Large intestine (tissue), 3 donors: ENCODE data around the gene ZBTB9. TPM values are rescaled to one million over a fixed set of nuclear protein-coding genes. Genes with fewer than 3 reads are reported as not detected.

Experiments used
- DNase-seq, 2 donors: peaks; one replicate each; pipeline versions ENCODE4 v3.0.0 to v3.0.0-alpha.2; 2013
- H3K27ac ChIP-seq: one replicate; pipeline ENCODE4 v1.5.1; 2013; ENCODE audit warnings: low read length
- H3K27me3 ChIP-seq: 2 replicates; pipeline ENCODE4 v1.6.1; 2013; ENCODE audit warnings: low read length; ENCODE audit not compliant: control insufficient read depth, insufficient read depth
- H3K36me3 ChIP-seq: 2 replicates; pipeline ENCODE4 v1.6.1; 2013; ENCODE audit warnings: low read length; ENCODE audit not compliant: control insufficient read depth, insufficient read depth
- H3K4me1 ChIP-seq: one replicate; pipeline ENCODE4 v1.6.1; 2013; ENCODE audit warnings: low read length; ENCODE audit not compliant: control insufficient read depth, insufficient read depth
- H3K4me3 ChIP-seq: one replicate; pipeline ENCODE4 v1.5.1; 2013; ENCODE audit warnings: low read length
- H3K9me3 ChIP-seq: one replicate; pipeline ENCODE4 v1.6.1; 2013; ENCODE audit warnings: mild to moderate bottlenecking, low read depth, low read length, moderate library complexity; ENCODE audit not compliant: control insufficient read depth
- WGBS: methylation state at CpG from one replicate; pipeline ENCODE4 v1.1.5; 2013; ENCODE audit warnings: low lambda C conversion rate; ENCODE audit not compliant: insufficient coverage; 5-methylcytosine and 5-hydroxymethylcytosine counted together
- polyA plus RNA-seq: library from polyadenylated mRNA; unstranded; fragments of 120-200 nt; gene quantifications from one replicate; pipeline ENCODE4 v1.2.1, GENCODE V29; 2013

ZBTB9 gene
- polyA plus RNA-seq, 1 donor, result 9.9 TPM

- Histone ChIP-seq H3K9me3 (no peaks in the 10 kb centered on the region), H3K4me1 (no peaks in the 10 kb centered on the region), H3K27ac (no peak overlapping the region), H3K36me3 (peaks cover 58% of the 10 kb centered on the region), H3K4me3 (no peak overlapping the region), H3K27me3 (no peaks in the 10 kb centered on the region)
- no peak for DNase-seq
- no CpG with 5 or more reads among the region's 10 CpGs for WGBS
Observed at GRCh38 chr6:33446356-33446755, 8.0 kb upstream of the ZBTB9 start.

DNA sequence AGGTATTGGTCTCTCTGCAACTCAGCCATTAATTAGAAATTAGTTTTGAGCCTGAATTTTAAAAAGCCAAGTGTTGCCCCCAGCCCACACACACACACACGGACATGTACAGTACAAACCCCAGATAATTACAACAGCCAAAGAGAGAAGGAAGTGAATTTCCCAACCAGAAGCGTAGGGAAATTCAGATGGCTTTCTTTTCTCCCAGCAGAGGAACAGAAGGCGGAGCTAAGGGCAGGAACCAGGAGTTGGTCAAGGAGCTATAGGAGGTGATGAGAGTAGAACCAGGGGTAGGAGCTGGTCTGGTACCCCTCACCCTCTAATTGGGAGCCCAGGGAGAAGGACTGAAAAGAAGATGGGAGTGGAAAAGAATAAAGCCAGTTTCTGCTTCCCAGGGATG is 3.9 kb upstream of the ZBTB9 start:
- H3K9me3 ChIP-seq, result no peaks in the 10 kb centered on the region
- H3K4me3 ChIP-seq, result no peak overlapping the region
- WGBS, result no CpG with 5 or more reads among the region's 3 CpGs
- no peaks in the 10 kb centered on the region for H3K27me3 ChIP-seq
- no peak overlapping the region for H3K27ac ChIP-seq
- no peak for DNase-seq
- no peaks in the 10 kb centered on the region for H3K4me1 ChIP-seq
- peaks cover 33% of the 10 kb centered on the region for H3K36me3 ChIP-seq

DNA sequence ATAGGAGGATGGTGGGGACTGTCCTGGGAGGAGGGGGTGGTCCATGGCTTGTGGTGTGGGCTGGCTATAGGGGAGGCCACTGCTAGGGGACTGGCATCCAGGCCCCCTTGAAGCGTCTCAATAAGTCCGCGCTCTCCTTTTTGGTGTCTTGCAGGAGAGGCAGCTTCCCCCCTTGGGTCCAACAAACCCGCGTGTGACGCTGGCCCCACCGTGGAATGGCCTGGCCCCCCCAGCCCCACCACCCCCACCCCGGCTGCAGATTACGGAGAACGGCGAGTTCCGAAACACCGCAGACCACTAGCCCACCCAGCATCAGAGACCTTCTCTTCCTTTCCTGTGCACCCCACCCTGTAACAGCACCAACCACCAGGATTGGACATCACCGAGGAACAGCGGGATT is 2.8 kb upstream of the ZBTB9 start:
- no peaks in the 10 kb centered on the region for H3K27me3 ChIP-seq
- no peaks in the 10 kb centered on the region for H3K9me3 ChIP-seq
- DNase-seq, result no peak
- no CpG with 5 or more reads among the region's 15 CpGs for WGBS
- H3K4me1 ChIP-seq, result no peaks in the 10 kb centered on the region
- H3K36me3 ChIP-seq, result peaks cover 37% of the 10 kb centered on the region
- H3K4me3 ChIP-seq, result no peak overlapping the region
- H3K27ac ChIP-seq, result no peak overlapping the region

DNA sequence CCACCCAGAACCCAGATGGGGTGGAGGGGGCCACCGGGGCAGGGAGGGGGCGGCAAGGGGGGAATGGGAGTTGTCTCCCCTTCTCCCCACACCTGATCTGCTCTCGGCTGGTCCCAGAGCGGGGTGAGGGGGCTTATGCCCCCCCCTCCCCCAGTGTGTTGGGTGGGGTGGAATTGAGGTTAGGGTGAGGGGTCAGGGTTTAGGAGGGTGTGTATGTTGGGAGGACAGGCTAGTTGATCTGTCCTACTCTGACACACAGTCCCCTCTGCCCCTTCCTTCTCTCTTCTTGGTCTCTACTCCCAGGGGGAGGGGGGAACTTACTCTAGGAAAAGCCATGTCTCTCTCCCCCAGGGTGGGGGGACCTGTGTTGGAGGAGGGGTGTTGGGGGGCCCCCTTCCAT is 1.9 kb upstream of the ZBTB9 start:
- no CpG with 5 or more reads among the region's 4 CpGs for WGBS
- Histone ChIP-seq H3K4me3 (no peak overlapping the region), H3K9me3 (no peaks in the 10 kb centered on the region), H3K27ac (no peak overlapping the region), H3K27me3 (no peaks in the 10 kb centered on the region), H3K36me3 (peaks cover 35% of the 10 kb centered on the region), H3K4me1 (no peaks in the 10 kb centered on the region)
- DNase-seq, result no peak

DNA sequence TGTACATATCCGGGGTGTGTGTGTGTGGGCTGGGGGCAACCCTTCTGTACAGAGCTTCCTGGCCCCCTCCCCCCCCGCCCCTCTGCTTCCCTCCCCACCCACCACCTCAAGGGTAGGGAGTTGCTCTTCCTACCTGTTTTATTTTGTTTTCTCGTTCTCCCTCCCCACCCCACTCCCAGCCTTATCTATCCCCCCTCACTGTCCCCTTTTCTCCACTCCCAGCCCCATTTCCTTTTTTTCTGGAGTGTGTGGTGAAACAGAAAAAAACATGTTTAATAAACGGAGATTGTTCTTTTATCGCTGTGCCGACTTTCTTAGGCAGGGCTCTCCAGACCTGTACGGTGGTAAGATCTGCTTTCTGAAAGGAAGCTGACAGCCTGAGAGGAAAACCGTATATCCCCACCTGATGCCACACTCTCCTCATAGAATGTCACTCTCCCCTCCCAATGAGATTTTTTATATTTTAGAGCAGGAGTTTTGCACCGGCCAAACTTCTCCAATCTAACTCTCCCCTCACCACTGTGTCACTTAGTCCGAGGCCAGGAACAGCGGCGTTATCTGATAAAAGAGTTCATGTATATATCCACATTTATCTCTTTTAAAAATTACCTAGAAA is 875 bp upstream of the ZBTB9 start:
- WGBS, result 7% methylated on average over 3 of the region's 12 CpGs
- no peak for DNase-seq
- H3K4me1 ChIP-seq, result no peaks in the 10 kb centered on the region
- peaks cover 25% of the 10 kb centered on the region for H3K36me3 ChIP-seq
- no peak overlapping the region for H3K27ac ChIP-seq
- no peaks in the 10 kb centered on the region for H3K9me3 ChIP-seq
- no peaks in the 10 kb centered on the region for H3K27me3 ChIP-seq
- H3K4me3 ChIP-seq, result peak overlapping the region; percentile 90

DNA sequence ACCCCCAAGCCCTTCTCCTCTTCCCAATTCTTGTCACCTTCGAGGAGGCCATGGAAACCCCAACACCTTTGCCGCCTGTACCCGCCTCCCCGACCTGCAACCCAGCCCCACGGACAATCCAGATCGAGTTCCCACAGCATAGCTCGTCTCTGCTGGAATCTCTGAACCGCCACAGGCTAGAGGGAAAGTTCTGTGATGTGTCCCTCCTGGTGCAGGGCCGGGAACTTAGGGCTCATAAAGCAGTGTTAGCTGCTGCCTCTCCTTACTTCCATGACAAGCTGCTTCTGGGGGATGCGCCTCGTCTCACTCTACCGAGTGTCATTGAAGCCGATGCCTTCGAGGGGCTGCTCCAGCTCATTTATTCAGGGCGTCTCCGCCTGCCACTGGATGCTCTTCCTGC is 675 bp downstream of the ZBTB9 start:
- Histone ChIP-seq H3K27ac (no peak overlapping the region), H3K4me1 (no peaks in the 10 kb centered on the region), H3K9me3 (no peaks in the 10 kb centered on the region), H3K4me3 (peak overlapping the region; percentile 90), H3K36me3 (peaks cover 18% of the 10 kb centered on the region), H3K27me3 (no peaks in the 10 kb centered on the region)
- no peak for DNase-seq
- no CpG with 5 or more reads among the region's 16 CpGs for WGBS

- Histone ChIP-seq H3K9me3 (no peaks in the 10 kb centered on the region), H3K4me1 (no peaks in the 10 kb centered on the region), H3K36me3 (peaks cover 18% of the 10 kb centered on the region), H3K27ac (no peak overlapping the region), H3K27me3 (no peaks in the 10 kb centered on the region), H3K4me3 (no peak overlapping the region)
- no CpG with 5 or more reads among the region's 12 CpGs for whole genome bisulfite sequencing
- no peak for DNase-seq
Observed at GRCh38 chr6:33456156-33456555, 1.8 kb downstream of the ZBTB9 start.

DNA sequence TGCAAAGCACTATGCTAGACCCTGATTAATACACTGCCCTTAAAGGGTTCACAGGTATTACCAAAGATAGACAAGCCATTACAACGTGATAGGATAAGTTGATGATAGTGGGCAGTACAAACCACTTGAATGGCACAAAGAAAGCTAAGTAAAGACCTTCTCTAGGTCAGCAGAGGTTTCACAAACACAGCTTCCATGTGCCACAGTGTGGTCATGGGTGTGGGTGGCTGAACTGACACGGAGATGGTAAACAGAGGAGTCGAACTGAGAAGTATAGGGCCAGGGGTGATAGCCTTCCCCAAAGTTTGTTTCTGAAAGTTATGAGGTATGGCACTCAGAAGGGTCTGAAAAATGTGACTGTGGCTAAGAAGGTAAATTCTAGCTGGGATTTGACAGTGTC is 4.3 kb downstream of the ZBTB9 start:
- no peak overlapping the region for H3K4me3 ChIP-seq
- no CpG with 5 or more reads among the region's 3 CpGs for WGBS
- H3K27me3 ChIP-seq, result no peaks in the 10 kb centered on the region
- H3K36me3 ChIP-seq, result peaks cover 18% of the 10 kb centered on the region
- no peak for DNase-seq
- H3K9me3 ChIP-seq, result no peaks in the 10 kb centered on the region
- H3K27ac ChIP-seq, result no peak overlapping the region
- no peaks in the 10 kb centered on the region for H3K4me1 ChIP-seq

DNA sequence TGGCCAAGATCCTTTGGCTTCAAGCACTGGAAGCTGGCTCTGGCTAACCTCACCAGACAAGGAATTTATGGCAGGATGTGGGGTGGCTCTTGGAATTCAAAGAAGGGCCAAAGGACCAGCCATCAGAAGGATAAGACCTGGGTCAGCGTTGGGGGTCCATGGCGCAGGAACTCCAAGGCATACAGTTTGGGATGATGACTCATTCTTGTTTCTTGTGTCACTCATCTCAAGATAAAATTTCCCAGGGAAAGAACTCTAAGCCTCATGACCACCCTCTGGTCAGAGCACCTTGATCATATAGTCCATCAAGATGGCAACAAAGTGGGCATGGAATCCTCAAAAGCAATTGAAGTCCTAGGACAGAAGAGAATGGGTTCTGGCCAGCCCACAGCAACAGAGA is 4.8 kb downstream of the ZBTB9 start:
- no peaks in the 10 kb centered on the region for H3K27me3 ChIP-seq
- WGBS, result no CpG with 5 or more reads among the region's 2 CpGs
- H3K9me3 ChIP-seq, result no peaks in the 10 kb centered on the region
- DNase-seq, result no peak
- no peak overlapping the region for H3K4me3 ChIP-seq
- H3K4me1 ChIP-seq, result no peaks in the 10 kb centered on the region
- H3K36me3 ChIP-seq, result peaks cover 18% of the 10 kb centered on the region
- H3K27ac ChIP-seq, result no peak overlapping the region

DNA sequence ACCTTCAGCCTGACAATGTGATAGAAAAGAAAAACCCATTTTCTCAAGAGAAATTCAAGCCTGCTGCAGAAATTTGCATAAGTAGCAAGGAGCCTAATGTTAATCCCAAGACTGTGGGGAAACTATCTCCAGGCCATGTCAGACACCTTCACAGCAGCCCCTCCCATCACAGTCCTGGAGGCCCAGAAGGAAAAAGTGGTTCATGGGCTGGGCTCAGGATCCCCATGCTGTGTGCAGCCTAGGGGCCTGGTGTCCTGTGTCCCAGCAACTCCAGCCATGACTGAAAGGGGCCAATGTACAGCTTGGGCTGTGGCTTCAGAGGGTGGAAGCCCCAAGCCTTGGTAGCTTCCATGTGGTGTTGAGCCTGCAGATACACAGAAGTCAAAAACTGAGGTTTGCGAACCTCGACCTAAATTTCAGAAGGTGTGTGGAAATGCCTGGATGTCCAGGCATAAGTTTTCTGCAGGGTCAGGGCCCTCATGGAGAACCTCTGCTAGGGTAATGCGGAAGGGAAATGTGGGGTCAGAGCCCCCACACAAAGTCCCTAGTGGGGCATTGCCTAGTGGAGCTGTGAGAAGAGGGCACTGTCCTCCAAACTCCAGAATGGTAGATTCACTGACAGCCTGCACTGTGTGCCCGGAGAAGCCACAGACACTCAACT is 11.8 kb downstream of the ZBTB9 start:
- Histone ChIP-seq H3K27me3 (no peaks in the 10 kb centered on the region), H3K27ac (no peak overlapping the region), H3K36me3 (no peaks in the 10 kb centered on the region), H3K4me1 (peaks cover 2% of the 10 kb centered on the region), H3K9me3 (no peaks in the 10 kb centered on the region), H3K4me3 (no peak overlapping the region)
- no CpG with 5 or more reads among the region's 4 CpGs for WGBS
- no peak for DNase-seq

GRCh38 chr6:33467091-33467490 is 12.7 kb downstream of the ZBTB9 start:
- DNase-seq, result peak in 1 of 2 donors; percentile 31
- H3K27ac ChIP-seq, result no peak overlapping the region
- no peaks in the 10 kb centered on the region for H3K27me3 ChIP-seq
- 84% methylated on average over 5 of the region's 7 CpGs for WGBS
- H3K36me3 ChIP-seq, result no peaks in the 10 kb centered on the region
- no peak overlapping the region for H3K4me3 ChIP-seq
- H3K9me3 ChIP-seq, result no peaks in the 10 kb centered on the region
- H3K4me1 ChIP-seq, result peaks cover 2% of the 10 kb centered on the region
